Bladder microvascular endothelial cell (primary cell): ENCODE measurements around the gene SH3BGR. TPM values are rescaled to one million over a fixed set of nuclear protein-coding genes. Genes with fewer than 3 reads are reported as not detected.

ENCODE experiments used
- total RNA-seq: library from RNA; depleted of rRNA; stranded (reverse); fragments of >200 nt; gene quantifications from 2 replicates; pipeline ENCODE4 v1.2.3, GENCODE V29; 2014

SH3BGR gene
- total RNA-seq, result 0.44 and 0.81 TPM in 2 replicates

GRCh38 chr21:39451332-39452206 lies at the start of gene SH3BGR:
SH3BGR (plus strand) TSS chr21:39451970; CDS start chr21:39452097, 127 bp downstream.

GRCh38 chr21:39445321-39446269 lies 6.2 kb upstream of the SH3BGR start, which contains the start of gene LCA5L:
LCA5L (minus strand) TSS chr21:39445778; CDS start chr21:39428493, 17,285 bp downstream.

Other genes starting within 250 kb of the SH3BGR start
- 34.5 and 81.9 TPM in 2 replicates for gene BRWD1, start 138.3 kb upstream of the SH3BGR start, total RNA-seq
- 184 and 209 TPM in 2 replicates for gene HMGN1, start 102.9 kb upstream of the SH3BGR start, total RNA-seq
- gene LCA5L, start 6.2 kb upstream of the SH3BGR start, total RNA-seq, result 0.32 and 0.57 TPM in 2 replicates
- under 0.01 and 0.06 TPM in 2 replicates for gene B3GALT5, start 161.0 kb downstream of the SH3BGR start, total RNA-seq